Left cardiac atrium (tissue), 4 donors: ENCODE measurements around the gene MYOD1. TPM values are rescaled to one million over a fixed set of nuclear protein-coding genes. Genes with fewer than 3 reads are reported as not detected.

Experiments used
- ATAC-seq, 2 donors: fragments of 200-7000 bp; cut with Tn5 transposase; one replicate each; pipeline ENCODE4 v1.9.1; 2020; ENCODE audit warnings: mild to moderate bottlenecking in 2 of 2, moderate library complexity in 2 of 2
- DNase-seq: peaks from one replicate; pipeline ENCODE4 v3.0.0-alpha.2; 2020
- intact Hi-C, 2 donors: fragments of 100-400 bp; cut with DNase I; formaldehyde crosslinking; loops; one replicate each; pipeline versions ENCODE4 v1.14.1 to v1.15.1; 2022 to 2023
- total RNA-seq, 2 donors: library from RNA; stranded (reverse); fragmentation: NEBNext Ultra II Directional; extraction: Animal tissue kit (Norgen Biotek cat#: 25700); gene quantifications; one replicate each; pipeline ENCODE4 v1.2.1, GENCODE V29; 2021
- donor health status: DM: no; HTN: yes; CAD: no.
- donor health status: DM: no; HTN: yes; CAD: no; lungs with severe emphysema.
- donor health status: DM: yes; HTN: yes; CAD: no.
- donor health status: Dilated cardiomyopathy.

Gene MYOD1
- total RNA-seq, 2 donors from 2014 or later: not detected

GRCh38 chr11:17763703-17764102, 44.3 kb downstream of the MYOD1 start:
- DNase-seq (no peak), ATAC-seq (no peak)
- intact Hi-C loops: loop anchor here in 1 of 2 donors (5.0 kb wide), 1 partner anchor 84 kb away; no protein-coding TSS in a partner anchor

- DNase-seq (no peak), ATAC-seq (no peak)
- intact Hi-C loops: loop anchor here in 1 of 2 donors (5.0 kb wide), 1 partner anchor 83 kb away; no protein-coding TSS in a partner anchor
These were observed 45.3 kb downstream of the MYOD1 start for GRCh38 chr11:17764446-17765218.

GRCh38 chr11:17765356-17766072, 46.1 kb downstream of the MYOD1 start:
- DNase-seq (no peak), ATAC-seq (no peak)
- intact Hi-C loops: no loop called here

GRCh38 chr11:17766073-17766359, 46.6 kb downstream of the MYOD1 start:
- DNase-seq: no peak
- no peak for ATAC-seq
- intact Hi-C loops: no loop called here

GRCh38 chr11:17766590-17766989, 47.2 kb downstream of the MYOD1 start:
- DNase-seq (no peak), ATAC-seq (no peak)
- intact Hi-C loops: no loop called here

GRCh38 chr11:17767301-17767885, 48.0 kb downstream of the MYOD1 start:
- intact Hi-C loops: no loop called here
- ATAC-seq (no peak), DNase-seq (peak; percentile 7)

GRCh38 chr11:17767914-17768313, 48.5 kb downstream of the MYOD1 start:
- intact Hi-C loops: no loop called here
- ATAC-seq: no peak
- peak; percentile 2 for DNase-seq

GRCh38 chr11:17768547-17768946, 49.2 kb downstream of the MYOD1 start:
- ATAC-seq: no peak

GRCh38 chr11:17769218-17769617, 49.8 kb downstream of the MYOD1 start:
- DNase-seq (no peak), ATAC-seq (no peak)
- intact Hi-C loops: no loop called here

More at GRCh38 chr11:17768547-17768946, 49.2 kb downstream of the MYOD1 start:
- no peak for DNase-seq
- intact Hi-C loops: no loop called here

- peak; percentile 39 for DNase-seq
- intact Hi-C loops: no loop called here
- ATAC-seq: peak in 1 of 2 donors; percentile 67
These were observed 50.8 kb downstream of the MYOD1 start for GRCh38 chr11:17770048-17770652.

- DNase-seq (no peak), ATAC-seq (no peak)
- intact Hi-C loops: no loop called here
These were observed 51.5 kb downstream of the MYOD1 start for GRCh38 chr11:17770917-17771316.

GRCh38 chr11:17771415-17771814, 52.0 kb downstream of the MYOD1 start:
- intact Hi-C loops: no loop called here
- ATAC-seq (no peak), DNase-seq (no peak)

Other genes with a start within 250 kb of the MYOD1 start
- 1 to 10 TPM in 1 of 2 donors, under 1 TPM in 1; 0.99 to 1.9 TPM for gene ABCC8, start 242.7 kb upstream of the MYOD1 start, total RNA-seq
- gene USH1C, start 175.2 kb upstream of the MYOD1 start, total RNA-seq: under 1 TPM in 1 of 2 donors, not detected in 1; 0.88 TPM
- gene OTOG, start 172.3 kb upstream of the MYOD1 start, total RNA-seq: not detected
- gene KCNC1, start 15.2 kb downstream of the MYOD1 start, total RNA-seq: not detected